ENCODE data around the gene ZMYND15. TPM values are rescaled to one million over a fixed set of nuclear protein-coding genes. Genes with fewer than 3 reads are reported as not detected.
A peak's percentile ranks its signal among the peaks of the same experiment; 100 is the strongest.

ZMYND15 gene
- total and polyA plus RNA-seq, 2 of the 13 experiments (the other 11 are each of a cell fraction or from before 2014, with no cell fraction given), result 0.24 to 2.7 TPM

- TF ChIP-seq ZFP36L1 (CRISPR knock-in tag; IDR thresholded peaks at IDR 0.05) (peak; percentile 82; the same call in 1 of the 2 replicates), DBP (CRISPR knock-in tag; IDR thresholded peaks at IDR 0.05; ENCODE audit: not compliant biosample characterization) (no peak), HBP1 (CRISPR knock-in tag; IDR thresholded peaks at IDR 0.05; ENCODE audit: low read depth) (no peak), PHF8 (CRISPR knock-in tag; IDR thresholded peaks at IDR 0.05) (peak; percentile 35; the same call in 1 of the 2 replicates), AHR (CRISPR knock-in tag; IDR thresholded peaks at IDR 0.05) (no peak), PAF1 (CRISPR knock-in tag; IDR thresholded peaks at IDR 0.05) (0 out of 2 replicates have a peak, but pooled peaks have one; percentile 61), ZNF280D (CRISPR knock-in tag; IDR thresholded peaks at IDR 0.05) (no peak), NFE2 (CRISPR knock-in tag; IDR thresholded peaks at IDR 0.05) (no peak), ZNF251 (CRISPR knock-in tag; IDR thresholded peaks at IDR 0.05) (no peak), MXD3 (CRISPR knock-in tag; IDR thresholded peaks at IDR 0.05) (no peak), ZBTB42 (CRISPR knock-in tag; IDR thresholded peaks at IDR 0.05) (no peak), MYPOP (CRISPR knock-in tag; IDR thresholded peaks at IDR 0.05) (0 out of 2 replicates have a peak, but pooled peaks have one; percentile 62), GTF3A (CRISPR knock-in tag; conservative IDR thresholded peaks at IDR 0.05) (0 out of 2 replicates have a peak, but pooled peaks have one; percentile 39), ZBTB3 (CRISPR knock-in tag; IDR thresholded peaks at IDR 0.05; ENCODE audit: borderline replicate concordance, low read depth) (no peak), THAP8 (CRISPR knock-in tag; IDR thresholded peaks at IDR 0.05; ENCODE audit: borderline replicate concordance) (no peak), CEBPZ (IDR thresholded peaks at IDR 0.05; ENCODE audit: low read length) (no peak), SMARCE1 (IDR thresholded peaks at IDR 0.05; ENCODE audit: borderline replicate concordance) (no peak)
Measured at GRCh38 chr17:4721203-4722135, 18.2 kb upstream of the ZMYND15 start (continued).
